ENCODE data around the gene PIK3IP1. TPM values are rescaled to one million over a fixed set of nuclear protein-coding genes. Genes with fewer than 3 reads are reported as not detected.

Gene PIK3IP1
- total RNA-seq, 4 donors from 2014 or later = 39.8 to 88.4 (median 48.1) TPM

DNA sequence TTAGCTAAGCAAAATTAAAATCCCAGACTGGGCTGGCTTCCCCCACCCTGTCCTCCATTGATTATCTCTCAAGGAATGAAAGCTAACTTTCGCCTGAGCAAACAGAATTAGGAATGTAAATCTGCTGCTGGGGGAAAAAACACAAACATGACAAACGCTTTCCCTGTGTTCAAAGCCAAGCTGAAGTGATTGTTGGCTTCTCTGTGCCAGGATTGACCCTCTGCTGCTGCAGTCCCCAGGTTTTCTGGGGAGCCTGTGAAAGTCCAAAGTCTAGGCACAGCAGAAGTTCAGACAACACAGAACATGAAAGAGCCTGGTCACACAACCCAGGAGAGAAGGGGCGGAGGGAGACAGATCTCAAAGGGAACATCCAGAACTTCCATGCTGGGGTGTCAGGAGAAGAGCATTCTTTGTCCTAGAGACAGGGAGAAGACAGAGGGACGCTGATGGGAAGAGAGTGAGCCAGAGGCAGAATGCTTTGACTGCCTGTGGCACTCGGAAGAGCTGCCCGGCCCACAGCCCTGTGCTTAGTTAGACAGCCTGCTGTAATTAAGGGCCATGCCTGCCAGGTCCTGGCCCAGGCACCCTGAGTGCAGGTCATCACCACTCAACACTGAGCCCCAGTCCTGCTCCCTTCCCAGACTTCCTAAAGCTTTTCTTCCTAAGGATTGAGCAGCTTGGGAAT, 47.0 kb upstream of the PIK3IP1 start:
- Histone ChIP-seq H3K27ac (peak overlapping the region in 1 of 3 donors; percentile 43), H3K27me3 (no peaks in the 10 kb centered on the region), H3K9me3 (no peaks in the 10 kb centered on the region), H3K4me3 (replicated peaks in 1 of 3) (no peak overlapping the region), H3K36me3 (peaks cover 16 to 25% of the 10 kb centered on the region in 2 donors), H3K4me1 (peaks cover 46 to 50% of the 10 kb centered on the region in 2 donors)
- intact Hi-C loops (cut with DNase I) = no loop called here
- DNase-seq = no peak
- WGBS, 2 donors = 60 to 74% methylated on average over 6 of the region's 6 CpGs
- TF ChIP-seq, protein P1, sequence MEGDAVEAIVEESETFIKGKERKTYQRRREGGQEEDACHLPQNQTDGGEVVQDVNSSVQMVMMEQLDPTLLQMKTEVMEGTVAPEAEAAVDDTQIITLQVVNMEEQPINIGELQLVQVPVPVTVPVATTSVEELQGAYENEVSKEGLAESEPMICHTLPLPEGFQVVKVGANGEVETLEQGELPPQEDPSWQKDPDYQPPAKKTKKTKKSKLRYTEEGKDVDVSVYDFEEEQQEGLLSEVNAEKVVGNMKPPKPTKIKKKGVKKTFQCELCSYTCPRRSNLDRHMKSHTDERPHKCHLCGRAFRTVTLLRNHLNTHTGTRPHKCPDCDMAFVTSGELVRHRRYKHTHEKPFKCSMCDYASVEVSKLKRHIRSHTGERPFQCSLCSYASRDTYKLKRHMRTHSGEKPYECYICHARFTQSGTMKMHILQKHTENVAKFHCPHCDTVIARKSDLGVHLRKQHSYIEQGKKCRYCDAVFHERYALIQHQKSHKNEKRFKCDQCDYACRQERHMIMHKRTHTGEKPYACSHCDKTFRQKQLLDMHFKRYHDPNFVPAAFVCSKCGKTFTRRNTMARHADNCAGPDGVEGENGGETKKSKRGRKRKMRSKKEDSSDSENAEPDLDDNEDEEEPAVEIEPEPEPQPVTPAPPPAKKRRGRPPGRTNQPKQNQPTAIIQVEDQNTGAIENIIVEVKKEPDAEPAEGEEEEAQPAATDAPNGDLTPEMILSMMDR (IDR thresholded peaks at IDR 0.05) = no peak
- TF ChIP-seq POLR2A (IDR thresholded peaks at IDR 0.05) = no peak

DNA sequence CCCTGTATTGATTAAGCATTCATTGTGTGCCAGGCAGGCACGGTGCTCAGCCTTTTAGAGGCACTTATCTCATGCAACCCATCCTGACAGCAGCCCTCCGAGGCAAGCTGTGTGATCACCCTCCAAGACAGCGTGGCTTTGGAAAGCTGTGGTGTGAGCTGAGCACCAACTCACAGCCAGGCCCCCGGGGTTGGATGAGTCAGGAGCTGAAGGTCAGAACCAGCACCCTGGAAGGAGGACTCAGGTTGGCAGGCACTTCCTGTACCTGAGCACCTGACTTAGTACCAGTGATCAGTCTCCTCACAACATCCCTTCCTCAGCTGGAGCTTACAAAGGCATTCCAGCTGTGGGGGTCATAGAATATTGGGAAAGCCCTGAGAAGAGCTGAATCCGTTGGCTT, 44.9 kb upstream of the PIK3IP1 start:
- intact Hi-C loops (cut with DNase I) = no loop called here
- Histone ChIP-seq H3K4me1 (peaks cover 28 to 29% of the 10 kb centered on the region in 2 donors), H3K9me3 (no peaks in the 10 kb centered on the region), H3K4me3 (replicated peaks in 1 of 3) (no peak overlapping the region), H3K36me3 (peaks cover 32 to 34% of the 10 kb centered on the region in 2 donors), H3K27ac (no peak overlapping the region), H3K27me3 (no peaks in the 10 kb centered on the region)
- no peak for DNase-seq
- TF ChIP-seq POLR2A (IDR thresholded peaks at IDR 0.05) = no peak
- TF ChIP-seq, protein P1 (IDR thresholded peaks at IDR 0.05) = no peak
- 91 to 93% methylated on average over 5 of the region's 5 CpGs for WGBS, 2 donors

DNA sequence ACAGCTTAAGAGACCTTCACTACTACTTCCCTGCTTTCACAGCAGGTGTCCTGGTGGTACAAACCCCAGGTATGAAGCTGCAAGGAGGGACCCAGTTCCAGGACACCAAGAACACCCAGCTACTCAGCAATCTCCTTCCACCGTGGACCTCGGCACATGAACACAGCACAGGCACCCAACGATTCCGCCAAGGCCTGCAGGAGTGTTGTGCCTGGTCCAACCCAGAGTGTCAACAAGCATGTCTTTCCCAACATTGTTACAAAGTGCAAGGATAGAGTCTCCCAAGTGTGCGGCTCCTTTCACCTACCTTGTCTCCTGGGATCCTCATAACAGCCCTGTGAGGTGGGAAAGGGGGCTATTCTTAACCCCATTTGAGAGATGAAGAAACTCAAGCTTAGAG, 42.0 kb upstream of the PIK3IP1 start:
- DNase-seq = no peak
- intact Hi-C loops (cut with DNase I) = no loop called here
- Histone ChIP-seq H3K27me3 (no peaks in the 10 kb centered on the region), H3K9me3 (no peaks in the 10 kb centered on the region), H3K4me3 (replicated peaks in 1 of 3) (no peak overlapping the region), H3K36me3 (peaks cover 42 to 47% of the 10 kb centered on the region in 2 donors), H3K4me1 (peaks cover 0 to 2% of the 10 kb centered on the region in 2 donors), H3K27ac (no peak overlapping the region)
- TF ChIP-seq, protein P1 (IDR thresholded peaks at IDR 0.05) = no peak
- WGBS, 2 donors = 96 to 100% methylated on average over 1 to 4 of the region's 5 CpGs

DNA sequence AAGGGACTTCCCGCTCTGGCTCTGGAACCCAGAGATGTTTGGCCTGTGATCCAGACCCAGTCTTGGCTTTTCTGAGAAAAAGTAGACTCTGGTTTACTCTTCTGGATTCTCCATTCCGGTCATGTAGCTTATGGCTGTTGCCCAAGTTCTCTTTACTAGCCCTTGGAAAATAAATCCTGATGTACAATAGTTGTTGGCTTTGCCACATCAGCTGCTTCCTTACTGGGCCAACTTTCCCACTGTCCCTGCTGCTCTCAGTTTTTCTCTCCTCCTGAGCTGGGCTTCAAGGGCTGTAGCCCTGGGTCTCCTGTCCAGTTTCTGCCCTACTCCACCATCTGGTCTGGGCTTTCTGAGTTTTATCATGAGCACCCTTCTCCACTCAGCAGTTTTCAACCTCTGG, 41.4 kb upstream of the PIK3IP1 start:
- intact Hi-C loops (cut with DNase I) = no loop called here
- TF ChIP-seq, protein P1 (IDR thresholded peaks at IDR 0.05) = no peak
- TF ChIP-seq POLR2A (IDR thresholded peaks at IDR 0.05) = no peak
- H3K9me3 ChIP-seq = no peaks in the 10 kb centered on the region
- peaks cover 46 to 47% of the 10 kb centered on the region in 2 donors for H3K36me3 ChIP-seq
- WGBS, 2 donors = 74 to 91% methylated on average over 2 of the region's 2 CpGs
- no peak overlapping the region for H3K27ac ChIP-seq
- H3K4me3 ChIP-seq (replicated peaks in 1 of 3) = no peak overlapping the region
- H3K4me1 ChIP-seq = no peaks in the 10 kb centered on the region
- no peak for DNase-seq
- H3K27me3 ChIP-seq = no peaks in the 10 kb centered on the region

DNA sequence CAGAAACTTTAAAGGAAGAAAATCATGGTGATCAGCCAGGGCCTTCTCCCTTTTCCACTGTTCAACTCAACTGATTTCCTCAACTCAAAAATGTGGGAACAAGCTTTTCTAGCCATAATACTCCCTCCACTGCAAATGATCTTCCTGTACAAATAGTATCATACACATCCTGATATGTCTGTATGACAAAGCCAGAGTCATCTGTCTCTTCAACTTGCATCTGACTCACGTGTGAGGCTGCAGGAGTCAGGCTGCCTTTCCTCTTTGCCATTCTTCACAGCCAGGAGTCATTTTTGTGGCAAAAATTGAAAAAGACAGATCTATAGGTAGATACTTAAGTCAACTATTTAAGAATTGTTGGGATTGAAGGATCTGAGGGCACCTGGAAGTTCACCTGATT, 40.6 kb upstream of the PIK3IP1 start:
- TF ChIP-seq, protein P1 (IDR thresholded peaks at IDR 0.05) = no peak
- no peak for TF ChIP-seq POLR2A (IDR thresholded peaks at IDR 0.05)
- H3K27ac ChIP-seq = no peak overlapping the region

More for the DNA sequence above, 40.6 kb upstream of the PIK3IP1 start:
- intact Hi-C loops (cut with DNase I) = no loop called here
- peaks cover 40 to 53% of the 10 kb centered on the region in 2 donors for H3K36me3 ChIP-seq
- DNase-seq = no peak
- no peaks in the 10 kb centered on the region for H3K9me3 ChIP-seq
- H3K4me1 ChIP-seq = no peaks in the 10 kb centered on the region
- no peak overlapping the region for H3K4me3 ChIP-seq (replicated peaks in 1 of 3)
- WGBS, 2 donors = 86 to 89% methylated on average over 1 of the region's 1 CpG
- no peaks in the 10 kb centered on the region for H3K27me3 ChIP-seq
